Stimulated activated CD4-positive, alpha-beta T cell treated with anti-CD3 and anti-CD28 coated beads, Interleukin-12 subunit alpha, Interleukin-12 subunit beta, amount 100 ng/mL, for 4 hours (primary cell): ENCODE results near the gene GLS.
"Not testable (repeated sequence)": the region's sequence is repeated elsewhere in the genome, so short reads cannot be mapped to it uniquely, and the experiment has no call there.

ENCODE experiments used
- DNase-seq: peaks from one replicate; pipeline ENCODE4 v3.0.0-alpha.2; 2020

GLS gene

DNA sequence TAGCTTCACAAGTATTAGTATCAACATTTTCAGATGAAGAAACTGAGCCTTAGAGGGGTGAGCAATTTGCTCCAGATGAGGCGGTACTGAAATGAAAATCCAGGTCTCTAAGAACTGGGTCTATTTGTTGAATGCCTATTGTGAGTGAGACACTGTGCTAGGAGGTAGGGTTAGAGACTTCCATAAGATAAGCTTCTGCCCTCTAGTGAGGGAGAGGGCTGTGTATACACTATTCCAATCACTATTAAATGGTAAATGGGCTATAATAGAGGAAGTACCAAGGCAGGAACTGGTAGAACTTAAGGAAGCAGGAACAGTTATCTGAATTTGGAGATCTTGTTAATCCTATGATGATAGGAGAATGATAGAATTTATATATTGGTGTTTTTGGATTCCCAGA lies 23.6 kb upstream of the GLS start:
- DNase-seq: no peak

DNA sequence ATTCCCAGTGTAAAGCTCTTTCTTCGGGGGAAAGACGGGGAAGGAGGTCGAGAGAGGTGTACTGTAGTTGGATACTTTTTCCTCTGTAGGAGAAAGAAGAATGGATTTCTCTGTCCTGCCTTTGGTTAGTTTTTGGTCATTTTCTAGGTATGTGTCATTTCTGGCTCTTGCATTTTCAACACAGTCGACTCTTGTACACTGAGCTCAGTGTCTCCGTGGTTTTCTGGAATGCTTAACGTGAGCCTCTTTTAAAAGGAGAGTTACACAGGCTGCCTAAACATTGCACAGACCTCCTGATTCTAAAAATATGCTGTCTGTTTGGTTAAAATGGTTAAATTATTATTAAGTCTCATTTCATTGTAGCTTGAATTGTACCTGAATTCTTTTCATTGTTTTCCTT lies 21.8 kb upstream of the GLS start:
- no peak for DNase-seq

GRCh38 chr2:190859347-190860297 lies 21.0 kb upstream of the GLS start:
- no peak for DNase-seq

GRCh38 chr2:190860985-190861680 lies 19.5 kb upstream of the GLS start:
- no peak for DNase-seq

- not testable (repeated sequence) for DNase-seq
Measured at GRCh38 chr2:190862128-190862527, 18.5 kb upstream of the GLS start.

- no peak for DNase-seq
Measured at GRCh38 chr2:190862571-190862991, 18.0 kb upstream of the GLS start.

GRCh38 chr2:190863946-190864345 lies 16.7 kb upstream of the GLS start:
- DNase-seq: no peak

GRCh38 chr2:190864375-190864774 lies 16.2 kb upstream of the GLS start:
- no peak for DNase-seq

DNA sequence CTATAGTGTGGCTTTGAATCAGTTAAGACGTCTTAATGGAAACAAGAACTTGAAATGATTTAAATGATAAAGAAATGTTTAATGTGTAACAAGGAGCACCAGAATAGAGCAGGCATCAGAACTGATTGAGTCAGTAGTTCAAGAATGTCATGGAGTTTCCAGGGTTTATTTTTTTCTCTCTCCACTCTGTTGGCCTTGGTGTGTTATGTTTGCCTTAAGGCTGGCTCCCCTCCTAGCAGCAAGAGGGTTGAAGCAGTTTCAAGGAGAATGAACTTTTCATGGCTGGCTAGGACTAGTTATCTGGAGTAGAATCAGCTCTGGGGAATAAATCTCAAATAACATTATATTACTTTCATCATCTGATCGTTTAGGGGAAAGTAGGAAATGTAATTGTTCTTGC lies 13.4 kb upstream of the GLS start:
- DNase-seq: no peak

GRCh38 chr2:190867832-190868231 lies 12.8 kb upstream of the GLS start:
- DNase-seq: no peak

- DNase-seq: no peak
Measured at GRCh38 chr2:190869721-190870120, 10.9 kb upstream of the GLS start.

GRCh38 chr2:190873451-190873850 lies 7.2 kb upstream of the GLS start:
- DNase-seq: not testable (repeated sequence)

DNA sequence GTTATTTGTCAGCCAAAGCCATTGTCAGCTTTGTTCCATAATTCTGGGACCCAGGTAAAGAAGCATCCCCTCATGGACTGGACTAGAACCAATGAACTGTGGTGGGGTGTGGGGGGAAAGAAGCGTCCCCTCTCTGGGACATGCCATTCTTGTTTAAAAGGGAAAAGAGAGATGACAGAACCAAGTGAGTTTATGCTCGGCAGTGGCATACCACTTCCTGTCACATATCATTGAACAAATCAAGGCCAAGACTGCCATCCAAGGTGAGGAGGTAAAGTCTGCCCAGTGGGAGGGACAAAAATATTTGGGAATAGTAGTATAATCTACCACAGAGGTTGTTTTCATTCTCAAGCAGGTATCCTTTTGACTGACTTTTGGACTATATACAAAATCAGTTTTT lies 4.7 kb upstream of the GLS start:
- no peak for DNase-seq

DNA sequence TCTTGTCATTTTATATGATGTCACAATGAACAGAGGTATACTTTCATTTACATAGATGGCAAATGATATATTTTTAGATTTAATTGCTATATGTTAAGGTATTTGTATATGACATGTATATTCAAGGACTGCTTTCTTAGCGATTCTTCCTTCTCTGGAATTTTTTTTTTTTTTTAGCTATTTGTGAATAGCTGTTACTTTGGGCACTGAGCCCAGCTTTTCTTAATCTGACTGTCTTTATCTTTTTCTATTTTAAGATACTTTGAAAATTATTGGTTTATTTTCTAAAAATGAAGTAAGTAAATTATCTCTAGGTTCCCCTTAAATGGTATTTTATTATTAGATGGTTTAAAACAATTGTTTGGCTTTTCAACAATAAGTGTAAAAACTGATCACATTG lies 4.0 kb upstream of the GLS start:
- DNase-seq: no peak

DNA sequence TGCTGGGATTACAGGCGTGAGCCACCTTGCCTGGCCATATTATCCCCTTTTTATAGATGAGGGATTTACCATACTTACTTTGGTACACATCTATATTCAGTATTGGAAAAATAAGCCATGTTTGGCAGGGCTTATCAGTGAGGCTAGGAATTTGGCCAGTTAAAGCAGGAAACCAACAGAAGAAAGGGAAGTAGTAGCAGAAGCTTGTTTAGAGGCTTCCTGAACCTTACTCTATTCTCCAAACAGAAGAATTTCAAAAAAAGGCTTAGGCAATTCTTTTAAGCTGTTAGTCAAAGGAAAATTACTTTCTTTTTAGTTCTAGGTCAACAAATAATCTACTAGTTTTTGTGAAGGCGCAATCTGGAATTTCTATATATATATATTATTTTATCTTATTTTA lies 3.2 kb upstream of the GLS start:
- DNase-seq: no peak

- DNase-seq: peak; percentile 47
Measured at GRCh38 chr2:190879474-190880377, 895 bp upstream of the GLS start.

DNA sequence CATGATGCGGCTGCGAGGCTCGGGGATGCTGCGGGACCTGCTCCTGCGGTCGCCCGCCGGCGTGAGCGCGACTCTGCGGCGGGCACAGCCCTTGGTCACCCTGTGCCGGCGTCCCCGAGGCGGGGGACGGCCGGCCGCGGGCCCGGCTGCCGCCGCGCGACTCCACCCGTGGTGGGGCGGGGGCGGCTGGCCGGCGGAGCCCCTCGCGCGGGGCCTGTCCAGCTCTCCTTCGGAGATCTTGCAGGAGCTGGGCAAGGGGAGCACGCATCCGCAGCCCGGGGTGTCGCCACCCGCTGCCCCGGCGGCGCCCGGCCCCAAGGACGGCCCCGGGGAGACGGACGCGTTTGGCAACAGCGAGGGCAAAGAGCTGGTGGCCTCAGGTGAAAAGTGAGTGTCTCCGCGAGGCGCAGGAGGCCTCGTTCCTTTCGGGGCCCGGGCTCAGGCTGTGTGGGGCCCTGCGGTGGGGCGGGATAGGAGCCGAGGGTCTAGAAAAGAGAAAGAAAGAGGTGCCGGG lies 520 bp downstream of the GLS start:
- no peak for DNase-seq

- peak; percentile 63 for DNase-seq
Measured at GRCh38 chr2:190881598-190882410, 1.2 kb downstream of the GLS start.

DNA sequence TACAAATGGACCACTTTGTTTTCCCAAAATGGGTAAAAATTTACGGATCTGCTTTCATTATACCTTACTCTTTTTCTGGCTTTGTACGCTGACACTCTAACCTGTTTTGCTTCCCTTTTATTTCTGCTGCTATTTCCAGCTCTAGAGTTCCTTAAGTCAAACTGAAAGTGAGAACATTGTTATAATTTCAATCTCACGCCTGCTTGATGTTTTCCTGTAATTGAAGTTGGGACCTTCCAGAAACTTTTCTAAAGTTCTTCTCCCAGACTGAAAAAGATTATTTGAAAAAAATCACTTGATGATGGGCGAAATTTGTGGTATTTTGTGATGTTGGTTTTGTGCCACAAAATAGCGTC lies 1.8 kb downstream of the GLS start:
- DNase-seq: no peak

DNA sequence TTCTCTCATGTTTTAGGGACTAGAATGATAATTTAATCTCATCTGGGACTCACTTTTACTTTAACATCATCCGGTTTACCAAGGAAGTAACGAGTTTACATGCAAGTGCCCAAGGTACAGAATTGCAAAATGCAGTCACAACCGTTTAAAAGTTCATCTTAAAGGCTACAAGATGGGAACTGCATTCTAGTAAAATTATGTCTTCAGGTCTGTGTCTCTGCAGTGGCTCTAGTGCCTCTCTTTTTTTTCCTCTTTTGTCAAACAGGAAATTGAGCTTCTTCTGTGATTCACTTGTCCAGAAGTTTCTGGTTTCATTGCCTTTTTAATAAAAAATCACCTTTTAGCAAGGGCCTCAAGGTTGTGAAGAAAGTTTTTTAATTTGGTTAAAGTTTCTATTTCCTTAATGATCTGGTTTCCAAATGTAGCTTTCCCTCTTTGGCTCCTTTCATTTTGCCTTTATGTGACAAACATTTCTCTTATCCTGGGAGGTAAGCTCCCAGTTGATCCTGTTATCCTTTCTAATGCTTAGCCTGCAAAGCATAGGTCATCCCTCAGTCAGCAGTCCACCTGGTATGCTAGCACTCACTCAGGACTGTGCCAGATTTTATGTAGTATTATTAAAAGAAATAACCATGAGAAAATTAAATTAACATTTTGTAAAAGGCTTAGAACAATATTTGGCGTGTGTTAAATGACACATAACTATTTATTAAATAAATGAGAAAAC lies 2.4 kb downstream of the GLS start:
- DNase-seq: no peak

GRCh38 chr2:190885844-190886243 lies 5.2 kb downstream of the GLS start:
- DNase-seq: not testable (repeated sequence)
